ENCODE data around the gene FKBP1A.
"Not testable (repeated sequence)": the region's sequence is repeated elsewhere in the genome, so short reads cannot be mapped to it uniquely, and the experiment has no call there.

Gene FKBP1A

DNA sequence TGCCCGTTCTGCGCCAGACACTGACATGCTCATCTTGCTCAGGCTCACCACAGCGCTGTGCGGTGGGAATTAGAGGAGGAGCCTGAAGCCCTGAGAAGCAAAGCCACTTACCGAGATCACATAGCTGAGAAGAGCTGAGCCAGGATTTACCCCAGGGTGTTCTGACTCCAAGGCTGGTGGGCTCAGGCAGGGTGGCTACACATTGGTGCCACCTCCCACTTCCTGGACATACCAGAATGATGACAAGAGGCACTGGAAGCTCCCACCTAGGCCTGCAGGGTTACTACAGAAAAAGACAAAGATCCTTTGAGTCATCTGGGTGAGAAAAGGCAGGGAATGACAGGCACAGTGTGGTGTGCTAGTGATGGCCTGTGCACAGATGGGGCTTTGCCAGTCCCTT lies 24.4 kb upstream of the FKBP1A start:
- DNase-seq (ENCODE audit: low read depth), result no peak

DNA sequence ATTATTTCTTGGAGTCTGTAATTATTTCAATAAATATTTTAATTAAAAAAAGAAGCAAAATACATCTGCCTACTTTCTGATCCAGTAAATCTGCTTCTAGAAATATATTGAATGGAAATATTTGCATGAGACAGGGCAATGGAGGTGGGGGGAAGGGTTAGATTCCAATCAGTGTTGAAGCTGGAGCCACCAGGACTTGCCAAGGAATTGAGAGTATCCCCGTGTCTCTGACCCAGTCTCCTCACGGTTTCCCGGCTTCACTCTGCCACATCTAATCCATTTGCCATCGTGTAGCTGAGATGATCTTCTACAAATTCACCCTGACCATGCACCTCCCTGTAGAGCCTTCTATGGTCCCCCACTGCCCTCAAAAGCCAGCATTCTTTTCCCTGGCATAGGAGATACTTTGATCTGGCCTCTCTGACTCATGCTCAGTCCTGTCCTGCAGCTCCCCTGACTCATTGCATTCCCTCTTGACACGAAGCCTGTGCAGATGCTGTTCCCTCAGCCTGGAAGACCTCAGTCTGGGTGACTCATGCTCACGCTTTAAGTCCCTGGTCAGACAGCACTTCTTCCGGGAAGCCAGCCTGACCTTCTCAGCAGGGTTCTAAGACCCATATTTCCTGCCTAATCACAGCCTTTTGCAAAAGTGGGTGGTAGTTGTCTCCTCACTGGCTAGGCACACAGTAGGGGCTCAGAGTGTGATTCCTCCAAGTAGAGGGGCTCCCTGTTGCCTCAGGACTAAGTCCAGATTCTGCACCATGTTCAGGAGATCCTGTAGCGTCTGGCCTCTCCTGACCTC lies 23.0 kb upstream of the FKBP1A start:
- peak; percentile 69 for DNase-seq (ENCODE audit: low read depth)

DNA sequence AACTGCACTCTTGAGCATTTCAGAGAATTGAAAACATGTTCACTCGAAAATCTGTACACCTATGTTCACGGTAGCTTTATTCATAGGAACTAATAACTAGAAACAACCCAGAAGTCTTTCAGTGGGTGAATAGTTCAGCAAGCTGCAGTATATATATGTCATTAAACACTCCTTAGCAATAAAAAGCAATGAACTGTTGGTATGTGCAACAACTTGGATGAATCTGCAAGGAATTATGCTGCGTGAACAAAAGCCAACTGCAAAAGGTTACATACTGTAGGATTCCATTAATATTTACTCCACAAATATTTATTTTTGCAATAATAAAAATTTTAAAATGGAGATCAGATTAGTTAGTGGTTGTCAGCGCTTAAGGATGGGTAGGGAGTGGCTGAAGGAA lies 22.1 kb upstream of the FKBP1A start:
- no peak for DNase-seq (ENCODE audit: low read depth)

DNA sequence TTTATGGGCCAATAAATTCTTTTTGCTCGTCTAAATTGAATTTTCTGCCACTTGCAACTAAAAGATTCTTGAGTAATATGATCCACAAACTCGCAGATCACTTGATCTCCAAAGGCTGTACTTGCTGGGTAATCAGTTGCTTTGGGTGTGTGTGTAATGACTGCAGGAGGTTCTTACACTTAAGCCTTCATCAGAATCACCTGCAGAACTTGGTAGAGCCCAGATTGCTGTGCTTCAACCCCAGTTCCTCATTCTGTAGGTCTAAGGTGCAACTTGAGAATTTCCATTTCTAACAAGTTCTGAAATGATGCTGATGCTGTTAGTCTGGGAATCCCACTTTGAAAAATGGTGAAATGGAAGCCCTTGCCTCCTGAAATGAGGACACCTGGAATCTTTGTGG lies 12.9 kb upstream of the FKBP1A start:
- no peak for DNase-seq (ENCODE audit: low read depth)

DNA sequence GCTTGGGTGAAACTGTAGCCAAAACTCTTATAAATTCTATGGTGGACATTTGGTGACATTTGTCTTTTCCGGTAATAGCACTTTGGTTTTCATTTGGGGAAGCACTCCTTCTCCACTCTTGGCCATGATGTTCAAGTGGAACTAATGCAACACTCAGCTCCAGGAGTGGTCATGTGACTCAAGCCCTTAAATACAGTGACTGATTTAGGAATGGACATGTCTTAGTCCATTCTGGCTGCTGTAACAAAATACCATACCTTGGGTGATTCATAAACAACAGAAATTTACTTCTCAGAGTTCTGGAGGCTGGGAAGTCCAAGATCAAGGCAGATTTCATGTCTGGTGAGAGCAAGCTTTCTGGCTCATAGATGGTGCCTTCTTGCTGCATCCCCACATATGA lies 10.8 kb upstream of the FKBP1A start:
- DNase-seq (ENCODE audit: low read depth), result no peak

DNA sequence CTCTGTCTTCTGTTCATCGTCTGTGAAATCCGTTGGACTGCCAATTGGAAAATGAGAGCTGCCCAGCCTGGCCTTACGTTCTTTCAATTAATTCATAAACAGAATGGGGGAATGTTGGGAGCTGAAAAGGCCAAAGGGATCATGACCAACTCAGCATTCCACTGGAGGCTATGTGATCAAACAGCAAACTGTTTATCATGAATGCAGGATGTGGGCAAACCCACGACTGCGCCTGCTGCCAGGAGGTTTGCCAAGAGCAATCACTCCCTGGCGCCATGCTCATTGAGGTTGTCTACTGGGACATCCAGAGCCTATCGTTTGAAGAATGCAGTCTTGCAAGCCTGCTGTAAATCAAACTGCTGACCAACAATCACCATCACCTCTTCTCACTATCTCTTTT lies 9.3 kb upstream of the FKBP1A start:
- no peak for DNase-seq (ENCODE audit: low read depth)

DNA sequence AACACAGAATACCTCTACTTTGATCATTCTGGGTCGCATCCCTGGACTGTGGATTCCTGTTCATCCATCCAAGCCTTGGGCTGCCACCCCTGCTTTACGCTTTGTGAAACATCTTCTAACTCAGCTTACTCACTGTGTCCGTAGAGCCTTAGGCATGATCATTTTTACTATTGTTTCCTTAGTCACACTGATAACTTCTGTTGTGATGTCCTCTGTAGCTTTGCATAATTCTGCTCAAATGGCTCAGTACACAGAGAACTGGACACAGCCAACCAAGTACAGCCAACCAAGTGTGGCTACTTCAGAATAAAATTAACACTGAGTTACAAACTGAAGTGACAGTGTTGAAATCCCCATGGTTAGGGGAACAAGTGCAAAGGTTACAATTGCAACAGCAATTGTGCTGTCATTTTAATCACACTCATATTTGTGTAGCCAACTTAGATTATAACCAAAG lies 8.6 kb upstream of the FKBP1A start:
- DNase-seq (ENCODE audit: low read depth), result no peak

DNA sequence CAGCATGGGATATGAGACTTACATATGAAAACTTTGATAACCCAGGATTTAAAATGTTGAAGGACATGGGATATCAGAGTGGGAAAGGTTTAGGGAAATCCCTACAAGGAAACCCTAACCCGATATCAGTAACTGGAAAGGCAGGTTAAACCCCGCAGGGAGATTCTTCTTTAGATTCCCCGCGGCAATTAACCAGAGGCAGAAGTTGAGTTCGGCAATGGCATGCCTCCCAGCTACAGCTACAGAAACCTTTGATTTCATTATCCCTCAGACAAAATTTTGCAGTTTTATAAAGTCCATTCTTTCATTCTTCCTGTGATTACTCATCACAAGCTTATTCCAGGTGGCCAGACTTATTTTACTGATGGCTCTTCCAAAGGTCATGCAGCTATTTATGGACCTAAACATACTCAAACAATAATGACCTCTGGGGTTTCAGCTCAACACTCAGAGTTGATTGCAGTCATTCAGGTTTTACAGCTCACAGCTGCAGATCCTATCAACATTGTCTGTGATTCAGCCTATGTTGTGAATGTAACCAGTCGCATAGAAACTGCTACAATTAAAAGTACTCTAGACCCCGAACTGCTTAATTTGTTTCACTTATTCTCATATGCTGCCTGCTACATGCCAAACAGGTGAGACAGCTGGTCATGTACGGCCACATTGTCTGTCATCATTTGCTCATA lies 7.0 kb upstream of the FKBP1A start:
- not testable (repeated sequence) for DNase-seq (ENCODE audit: low read depth)

DNA sequence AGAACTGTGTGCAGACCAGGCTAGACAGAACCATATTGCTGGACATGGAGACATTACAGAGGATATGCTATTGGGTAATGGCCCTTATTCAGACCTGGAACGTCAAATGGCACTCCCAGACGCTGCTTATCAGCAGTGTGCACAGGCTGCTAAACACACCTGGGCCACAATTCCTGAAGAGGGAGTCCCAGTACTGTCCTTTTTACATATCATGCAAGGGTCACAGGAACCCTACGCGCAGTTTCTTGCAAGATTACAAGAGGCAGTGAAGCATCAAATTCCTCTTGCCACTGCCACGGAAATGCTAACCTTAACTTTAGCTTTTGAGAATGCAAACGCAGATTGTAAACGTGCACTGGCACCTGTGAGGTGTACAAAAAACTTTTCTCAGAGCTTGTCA lies 5.3 kb upstream of the FKBP1A start:
- DNase-seq (ENCODE audit: low read depth), result not testable (repeated sequence)

DNA sequence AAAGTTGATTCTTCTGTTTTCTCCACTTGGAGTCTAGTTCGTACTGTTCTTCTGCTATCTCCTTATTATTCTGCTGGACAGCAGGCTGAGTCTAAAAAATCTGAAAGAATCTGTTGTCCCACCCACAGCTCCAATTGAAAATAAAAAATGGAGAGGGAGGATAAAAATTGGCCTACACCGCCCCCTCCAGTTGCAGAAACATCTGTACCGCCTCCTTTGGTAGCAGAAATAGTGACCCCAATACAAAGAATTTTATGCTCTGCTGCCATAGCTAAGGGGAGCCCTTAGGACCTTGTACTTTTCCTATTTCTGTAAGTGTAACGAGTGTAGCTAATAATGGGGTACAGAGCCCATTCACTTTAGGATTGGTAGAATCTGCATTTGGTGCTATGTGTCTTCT lies 4.9 kb upstream of the FKBP1A start:
- DNase-seq (ENCODE audit: low read depth), result no peak

DNA sequence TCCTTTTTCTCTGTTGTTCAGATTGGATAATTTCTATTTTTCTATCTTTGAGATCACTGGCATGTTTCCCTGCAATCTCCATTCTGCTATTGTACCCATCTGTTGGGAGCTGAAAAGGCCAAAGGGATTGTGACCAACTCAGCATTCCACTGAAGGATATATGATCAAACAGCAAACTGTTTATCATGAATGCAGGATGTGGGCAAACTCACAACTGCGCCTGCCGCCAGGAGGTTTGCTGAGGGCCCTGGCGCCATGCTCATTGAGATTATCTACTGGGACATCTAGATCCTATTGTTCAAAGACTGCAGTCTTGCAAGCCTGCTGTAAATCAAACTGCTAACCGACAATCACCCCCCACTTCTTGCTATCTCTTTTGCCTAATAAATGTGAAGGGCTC lies 3.8 kb upstream of the FKBP1A start:
- no peak for DNase-seq (ENCODE audit: low read depth)

DNA sequence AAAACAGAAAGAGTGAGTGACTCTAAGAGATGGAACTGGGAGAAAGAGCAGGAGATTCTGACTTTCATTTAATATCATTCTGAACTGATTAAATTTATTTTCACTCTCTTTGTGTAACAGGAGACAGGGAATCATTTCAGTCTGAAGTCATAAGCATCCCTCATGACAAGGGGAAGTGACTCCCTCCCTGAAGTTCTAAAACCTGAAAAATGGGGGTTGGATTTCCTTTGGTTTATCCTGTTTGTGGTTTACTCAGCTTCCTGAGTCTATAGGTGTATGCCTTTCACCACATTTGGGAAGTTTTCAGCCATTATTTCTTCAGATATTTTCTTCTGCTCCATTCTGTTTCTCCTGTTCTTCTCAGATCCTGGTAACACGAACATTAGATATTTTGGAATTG lies 3.4 kb upstream of the FKBP1A start:
- DNase-seq (ENCODE audit: low read depth), result no peak

DNA sequence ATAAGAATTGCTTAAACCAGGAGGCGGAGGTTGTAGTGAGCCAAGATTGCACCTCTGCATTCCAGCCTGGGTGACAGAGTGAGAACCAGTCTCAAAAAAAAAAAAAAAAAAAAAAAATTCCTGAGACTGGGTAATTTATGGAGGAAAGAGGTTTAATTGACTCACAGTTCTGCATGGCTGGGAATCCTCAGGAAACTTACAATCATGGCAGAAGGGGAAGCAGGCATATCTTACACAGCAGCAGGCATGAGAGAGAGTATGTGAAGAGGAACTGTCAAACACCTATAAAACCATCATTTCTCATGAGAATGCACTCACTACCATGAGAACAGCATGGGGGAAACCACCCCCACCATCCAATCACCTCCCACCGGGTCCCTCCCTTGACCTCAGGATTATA lies 1.8 kb upstream of the FKBP1A start:
- no peak for DNase-seq (ENCODE audit: low read depth)

DNA sequence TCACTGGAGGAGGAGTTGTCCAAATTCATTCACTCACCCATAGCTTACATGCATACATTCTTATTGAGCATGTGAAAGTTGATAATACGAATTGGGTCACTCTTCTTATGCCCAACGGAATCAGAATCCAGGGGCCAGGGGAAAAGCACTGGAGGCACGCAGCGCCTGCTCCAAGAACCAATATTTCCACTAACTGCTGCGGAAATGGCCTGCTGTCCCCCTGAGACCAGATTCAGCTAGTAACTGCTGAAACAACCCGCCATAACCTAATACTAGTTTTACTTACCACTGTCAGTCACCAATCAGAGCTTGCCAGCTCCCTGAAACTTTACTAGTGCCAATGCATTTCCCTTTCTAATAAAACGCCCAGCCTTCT lies 641 bp upstream of the FKBP1A start:
- no peak for DNase-seq (ENCODE audit: low read depth)

DNA sequence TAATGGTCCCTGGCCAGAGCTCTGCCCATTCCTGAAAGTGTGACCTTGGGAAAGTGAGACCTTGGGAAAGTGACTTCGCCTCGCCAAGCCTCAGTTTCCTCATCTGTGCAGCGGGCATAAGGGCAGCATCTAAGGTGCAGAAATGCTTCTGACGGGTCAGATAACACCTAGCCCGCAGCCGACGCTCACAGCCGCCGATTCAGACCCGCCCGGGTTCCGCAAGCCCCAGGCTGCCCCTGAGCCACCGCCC lies 486 bp downstream of the FKBP1A start:
- DNase-seq (ENCODE audit: low read depth), result no peak

DNA sequence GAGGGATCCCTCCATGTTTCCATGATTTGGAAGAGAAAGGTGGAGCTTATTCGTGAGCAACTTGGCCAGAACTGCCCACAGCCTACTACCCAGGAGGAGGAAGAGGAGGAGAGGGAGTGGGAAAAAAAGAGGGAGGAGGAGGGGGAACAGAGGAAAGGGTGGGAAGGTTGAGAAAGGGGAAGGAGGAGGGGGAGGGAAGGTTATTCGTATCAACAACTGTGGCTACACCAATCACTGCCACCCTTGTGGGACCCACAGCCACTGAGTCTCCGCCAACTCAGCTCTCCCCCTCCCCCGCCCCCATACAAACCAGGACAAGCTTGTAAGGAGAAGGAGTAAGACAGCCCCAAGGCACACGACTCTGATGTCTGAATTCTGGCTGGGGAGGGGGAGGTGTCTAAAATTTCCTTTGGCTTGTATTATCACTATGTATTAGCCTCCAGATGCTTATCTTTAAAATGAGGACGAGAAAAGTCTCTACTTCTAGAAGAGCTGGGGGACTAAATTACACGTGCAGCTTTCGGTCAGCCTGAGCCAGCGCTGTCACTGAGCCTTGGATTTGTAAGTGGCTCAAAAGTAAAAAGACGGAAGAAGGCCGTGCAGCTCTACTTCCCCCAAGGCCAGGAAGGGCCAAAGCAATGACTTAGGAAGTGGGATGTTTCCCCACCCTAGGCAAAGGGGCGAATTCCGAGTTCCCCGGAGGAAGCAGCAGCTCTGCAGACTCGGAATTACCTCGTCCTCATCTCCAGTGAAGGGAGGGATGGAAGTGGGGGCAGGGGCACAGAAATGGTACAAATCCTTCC lies 1.0 kb downstream of the FKBP1A start:
- DNase-seq (ENCODE audit: low read depth), result no peak

DNA sequence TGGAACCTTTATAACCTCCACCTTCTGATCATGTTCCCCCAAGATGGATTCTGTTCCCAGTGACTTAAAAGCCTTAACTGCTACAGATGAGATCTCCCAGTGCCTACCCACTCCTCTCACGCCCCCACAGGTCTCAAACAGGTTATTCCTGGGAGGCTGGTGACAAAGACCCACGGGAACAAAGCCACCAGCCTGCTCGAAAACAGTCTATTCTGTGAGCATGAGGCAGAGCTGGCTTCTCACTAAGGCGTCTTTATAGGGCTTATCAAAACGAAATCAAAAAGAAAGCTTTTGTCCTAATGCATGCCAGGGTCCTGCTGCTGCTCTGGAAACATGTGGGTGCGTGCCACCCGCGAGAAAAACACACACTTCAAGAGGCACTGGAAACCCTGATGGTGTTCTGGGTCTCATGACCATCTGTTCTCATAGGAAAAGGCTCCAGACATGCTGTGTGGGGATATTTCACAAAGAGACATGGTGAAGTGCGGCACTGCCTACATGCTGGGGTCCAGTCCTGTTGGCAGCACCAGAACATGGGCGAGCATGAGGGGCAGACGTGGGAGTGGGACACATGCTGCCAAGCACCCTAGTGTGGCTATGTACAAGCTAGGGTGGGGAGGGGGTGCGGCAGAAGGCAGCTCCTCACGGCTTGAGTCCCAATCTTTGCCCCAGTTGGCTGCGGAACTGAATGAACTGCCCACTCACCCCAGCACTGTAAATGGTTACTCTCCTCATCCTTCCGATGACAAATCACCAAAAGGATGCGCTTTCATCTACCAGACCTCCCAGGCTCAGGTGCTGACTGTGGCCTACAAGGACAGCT lies 2.1 kb downstream of the FKBP1A start:
- no peak for DNase-seq (ENCODE audit: low read depth)

DNA sequence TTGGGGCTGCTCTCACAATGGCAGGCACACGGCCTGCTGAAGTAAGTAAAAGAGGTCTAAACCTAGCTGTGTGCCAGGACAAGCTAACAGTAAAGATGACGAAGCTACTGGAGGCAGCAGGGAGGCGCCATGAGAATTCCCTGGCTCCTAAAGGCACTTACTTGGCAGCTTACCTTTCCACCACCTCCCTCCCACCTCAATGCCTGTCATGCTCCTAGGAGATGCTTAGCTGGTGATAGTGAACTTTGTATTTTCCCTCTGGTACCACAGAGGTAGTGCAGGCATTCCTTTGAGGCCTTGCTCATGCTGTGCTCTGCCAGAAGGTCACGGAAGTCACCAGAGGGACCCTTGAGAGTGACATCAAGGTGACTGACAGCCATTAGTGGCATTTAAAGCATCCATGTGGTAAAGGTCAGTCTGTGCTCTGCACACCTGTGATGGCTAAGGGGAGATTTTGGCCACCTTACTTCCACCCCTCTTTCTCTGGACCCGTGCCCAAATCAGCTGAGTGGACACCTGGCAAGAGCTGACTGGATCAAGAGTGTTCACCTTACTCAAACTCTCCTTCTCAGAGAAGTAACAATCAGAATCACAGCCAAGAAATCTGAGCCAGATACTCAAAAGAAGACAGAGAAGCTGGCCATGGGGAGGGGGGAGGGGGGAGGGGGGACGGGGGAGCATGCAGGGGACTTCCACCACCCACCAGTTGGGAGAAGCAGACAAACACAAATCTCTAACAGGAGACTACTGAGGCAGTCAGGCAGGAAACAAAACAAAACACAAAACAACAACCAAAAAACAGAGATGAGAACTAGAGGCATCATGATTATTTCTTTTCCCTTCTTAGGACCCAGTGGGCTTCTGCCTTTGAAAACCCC lies 2.9 kb downstream of the FKBP1A start:
- no peak for DNase-seq (ENCODE audit: low read depth)

DNA sequence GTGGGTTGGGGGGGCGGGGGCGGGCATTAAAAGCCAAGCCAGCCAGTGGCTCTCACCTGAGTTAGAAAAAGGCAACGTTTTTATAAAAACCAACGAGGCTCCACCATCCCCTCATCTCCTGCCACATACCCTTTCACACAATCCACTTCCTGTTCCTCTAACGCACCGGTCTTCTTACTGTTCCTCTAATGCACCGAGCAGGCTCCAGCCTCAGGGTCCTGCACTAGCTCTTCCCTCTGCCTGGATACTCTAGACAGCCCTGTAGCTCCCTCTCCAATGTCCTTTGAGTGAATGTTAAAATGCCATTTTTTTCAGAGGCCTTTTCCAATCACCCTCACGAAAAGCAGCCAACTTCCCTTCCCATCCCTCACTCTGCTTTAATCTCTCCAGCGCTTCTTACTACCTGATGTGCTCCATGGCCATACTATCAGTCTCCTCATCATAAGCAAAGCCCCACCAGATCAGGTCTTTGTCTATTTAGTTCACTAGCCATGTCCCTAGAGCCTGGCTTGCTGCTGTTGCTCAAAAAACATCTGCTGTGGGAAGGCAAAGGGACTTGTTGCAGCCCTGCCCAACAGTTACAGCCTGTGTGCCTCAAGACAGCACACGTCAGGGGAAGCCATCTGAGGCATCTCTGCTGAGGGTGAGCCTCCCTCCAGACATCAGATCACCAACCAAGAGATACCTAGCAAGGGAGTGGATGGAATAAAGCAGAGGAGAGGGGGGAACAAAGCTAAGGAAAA lies 3.9 kb downstream of the FKBP1A start:
- no peak for DNase-seq (ENCODE audit: low read depth)

DNA sequence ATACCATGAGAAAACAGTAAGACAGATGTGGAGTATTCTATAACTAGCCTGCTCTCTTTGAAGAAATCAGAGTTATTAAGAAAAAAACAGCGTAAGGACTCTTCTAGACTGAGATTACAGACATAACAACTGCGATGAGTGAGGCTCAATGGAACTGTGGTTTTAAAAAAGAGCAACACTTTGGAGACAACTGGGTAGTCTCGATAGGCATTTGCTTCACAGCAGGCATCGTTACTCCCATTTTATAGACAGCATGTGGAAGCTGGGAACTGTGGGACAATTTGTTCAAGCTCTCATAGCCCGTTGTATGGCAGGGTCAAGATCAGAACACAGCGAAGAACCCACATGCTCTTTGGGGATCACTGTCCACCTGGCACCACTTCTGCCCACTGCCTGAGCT lies 4.6 kb downstream of the FKBP1A start:
- no peak for DNase-seq (ENCODE audit: low read depth)

DNA sequence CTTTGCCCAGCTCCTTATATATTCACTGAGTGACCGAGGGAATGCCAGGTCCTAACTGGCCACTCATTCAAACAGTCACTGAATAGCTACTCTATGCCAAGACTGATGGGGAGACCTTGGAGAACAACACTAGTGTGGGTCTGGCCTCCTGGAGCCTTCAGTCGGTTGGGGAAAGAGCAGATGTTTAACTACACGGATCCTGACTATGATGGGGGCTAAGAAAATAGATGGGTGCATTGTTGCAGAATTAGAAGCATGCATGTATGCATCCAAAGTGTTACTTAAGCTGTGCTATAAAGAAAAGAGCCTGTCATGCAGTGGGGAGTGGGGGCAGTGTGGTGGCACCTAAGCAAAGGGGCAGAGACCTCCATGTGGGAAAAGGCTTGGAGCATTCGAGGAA lies 6.5 kb downstream of the FKBP1A start:
- no peak for DNase-seq (ENCODE audit: low read depth)

Data from GM04504 (cell line).